ENCODE data around the gene SPAG5.

The SPAG5 gene

GRCh38 chr17:28545787-28546415 is 52.9 kb downstream of the SPAG5 start:
- DNase-seq: no peak

GRCh38 chr17:28545141-28545503 is 53.7 kb downstream of the SPAG5 start:
- DNase-seq: no peak

GRCh38 chr17:28544402-28545140 is 54.3 kb downstream of the SPAG5 start:
- no peak for DNase-seq

GRCh38 chr17:28541439-28541838 is 57.4 kb downstream of the SPAG5 start:
- DNase-seq: no peak

- DNase-seq: no peak
Measured at GRCh38 chr17:28540231-28540630, 58.6 kb downstream of the SPAG5 start.

GRCh38 chr17:28538296-28538895 is 60.4 kb downstream of the SPAG5 start:
- DNase-seq: no peak

GRCh38 chr17:28537219-28537610 is 61.6 kb downstream of the SPAG5 start:
- no peak for DNase-seq

- no peak for DNase-seq
Measured at GRCh38 chr17:28536532-28537218, 62.1 kb downstream of the SPAG5 start.

GRCh38 chr17:28534740-28535375 is 64.0 kb downstream of the SPAG5 start:
- no peak for DNase-seq

GRCh38 chr17:28533091-28533807 is 65.6 kb downstream of the SPAG5 start:
- no peak for DNase-seq

- no peak for DNase-seq
Measured at GRCh38 chr17:28532050-28532960, 66.5 kb downstream of the SPAG5 start.

- no peak for DNase-seq
Measured at GRCh38 chr17:28530926-28531325, 67.9 kb downstream of the SPAG5 start.

- no peak for DNase-seq
Measured at GRCh38 chr17:28530250-28530649, 68.6 kb downstream of the SPAG5 start.

- no peak for DNase-seq
Measured at GRCh38 chr17:28529013-28529400, 69.8 kb downstream of the SPAG5 start.

GRCh38 chr17:28528327-28529012 is 70.4 kb downstream of the SPAG5 start:
- DNase-seq: no peak

GRCh38 chr17:28527859-28528258 is 71.0 kb downstream of the SPAG5 start:
- no peak for DNase-seq

Data from amygdala (tissue), 56 donors.